NT2/D1 (cell line): Measurements from ENCODE around the gene NADK2.

Source experiments
- YY1 ChIP-seq: IDR thresholded peaks from 2 replicates; pipeline ENCODE4 v1.6.1; 2011; ENCODE audit not compliant: insufficient read length, insufficient read depth
- ZNF274 ChIP-seq: IDR thresholded peaks from 2 replicates; pipeline ENCODE4 v1.6.1; 2011; ENCODE audit warnings: mild to moderate bottlenecking, low read depth, low read length

- no peak for TF ChIP-seq ZNF274
- no peak for TF ChIP-seq YY1
Measured at GRCh38 chr5:36153298-36153677, 88.4 kb downstream of the NADK2 start.
